Endothelial cell (in vitro differentiated cells): ENCODE data around the gene TMEM123. TPM values are rescaled to one million over a fixed set of nuclear protein-coding genes. Genes with fewer than 3 reads are reported as not detected.
"Not testable (repeated sequence)": the region's sequence is repeated elsewhere in the genome, so short reads cannot be mapped to it uniquely, and the experiment has no call there.

Source experiments
- DNase-seq: peaks from one replicate; pipeline ENCODE4 v3.0.0; 2021; ENCODE audit warnings: low spot score
- H3K27ac Mint-ChIP-seq: one replicate; pipeline ENCODE4 v1.8.0; 2021; ENCODE audit warnings: mixed read lengths, inconsistent platforms; ENCODE audit not compliant: unreplicated experiment
- H3K27me3 Mint-ChIP-seq: one replicate; pipeline ENCODE4 v1.8.0; 2021; ENCODE audit warnings: mild to moderate bottlenecking, moderate library complexity, mixed read lengths, inconsistent platforms; ENCODE audit not compliant: unreplicated experiment
- H3K36me3 Mint-ChIP-seq: one replicate; pipeline ENCODE4 v1.8.0; 2021; ENCODE audit warnings: mild to moderate bottlenecking, low read depth, mixed read lengths, inconsistent platforms; ENCODE audit not compliant: unreplicated experiment
- H3K4me1 Mint-ChIP-seq: one replicate; pipeline ENCODE4 v1.8.0; 2021; ENCODE audit warnings: mild to moderate bottlenecking, mixed read lengths, inconsistent platforms; ENCODE audit not compliant: unreplicated experiment
- H3K4me3 Mint-ChIP-seq: one replicate; pipeline ENCODE4 v1.8.0; 2021; ENCODE audit warnings: mild to moderate bottlenecking, mixed read lengths, inconsistent platforms; ENCODE audit not compliant: unreplicated experiment
- H3K9me3 Mint-ChIP-seq: one replicate; pipeline ENCODE4 v1.8.0; 2021; ENCODE audit warnings: mixed read lengths, inconsistent platforms; ENCODE audit not compliant: unreplicated experiment
- CTCF ChIP-seq: fragments of 200-600 bp; sonication (generic); IDR thresholded peaks from one replicate; pipeline ENCODE4 v1.5.0; 2021; ENCODE audit warnings: antibody characterized with exemption; ENCODE audit not compliant: unreplicated experiment
- total RNA-seq: library from RNA; stranded (reverse); fragmentation: NEBNext Ultra II Directional; extraction: Animal tissue kit (Norgen Biotek cat#: 25700); gene quantifications from one replicate; pipeline ENCODE4 v1.2.1, GENCODE V29; 2021; ENCODE audit not compliant: unreplicated experiment

Gene TMEM123
- total RNA-seq, 1 donor from 2014 or later, result 142 TPM

GRCh38 chr11:102438311-102439062 lies 14.1 kb downstream of the TMEM123 start:
- Mint-ChIP-seq H3K9me3 (no peaks in the 10 kb centered on the region), H3K36me3 (peaks cover 35% of the 10 kb centered on the region), H3K4me1 (peaks cover 15% of the 10 kb centered on the region), H3K27me3 (no peaks in the 10 kb centered on the region), H3K27ac (no peak overlapping the region), H3K4me3 (no peak overlapping the region)
- DNase-seq, result no peak
- no peak for TF ChIP-seq CTCF

- H3K4me1 Mint-ChIP-seq, result peaks cover 11% of the 10 kb centered on the region
- no peak for DNase-seq
- no peaks in the 10 kb centered on the region for H3K9me3 Mint-ChIP-seq
- no peak overlapping the region for H3K4me3 Mint-ChIP-seq
- TF ChIP-seq CTCF, result no peak
- H3K27ac Mint-ChIP-seq, result no peak overlapping the region
- H3K27me3 Mint-ChIP-seq, result no peaks in the 10 kb centered on the region
- H3K36me3 Mint-ChIP-seq, result peaks cover 43% of the 10 kb centered on the region
These were observed 14.8 kb downstream of the TMEM123 start for GRCh38 chr11:102437727-102438126.

GRCh38 chr11:102436976-102437375 lies 15.6 kb downstream of the TMEM123 start:
- DNase-seq, result no peak
- peaks cover 6% of the 10 kb centered on the region for H3K4me1 Mint-ChIP-seq
- no peak for TF ChIP-seq CTCF
- H3K27me3 Mint-ChIP-seq, result no peaks in the 10 kb centered on the region
- H3K27ac Mint-ChIP-seq, result peak overlapping the region; percentile 7
- H3K9me3 Mint-ChIP-seq, result peaks cover 4% of the 10 kb centered on the region
- H3K4me3 Mint-ChIP-seq, result no peak overlapping the region
- H3K36me3 Mint-ChIP-seq, result peaks cover 50% of the 10 kb centered on the region

- no peak overlapping the region for H3K27ac Mint-ChIP-seq
- no peak for TF ChIP-seq CTCF
- H3K27me3 Mint-ChIP-seq, result no peaks in the 10 kb centered on the region
- peaks cover 6% of the 10 kb centered on the region for H3K9me3 Mint-ChIP-seq
- peaks cover 55% of the 10 kb centered on the region for H3K36me3 Mint-ChIP-seq
- no peak for DNase-seq
- peaks cover 6% of the 10 kb centered on the region for H3K4me1 Mint-ChIP-seq
- H3K4me3 Mint-ChIP-seq, result no peak overlapping the region
These were observed 16.0 kb downstream of the TMEM123 start for GRCh38 chr11:102436561-102436960.

GRCh38 chr11:102435688-102436087 lies 16.9 kb downstream of the TMEM123 start:
- Mint-ChIP-seq H3K9me3 (peaks cover 6% of the 10 kb centered on the region), H3K27me3 (no peaks in the 10 kb centered on the region), H3K27ac (no peak overlapping the region), H3K4me3 (peak overlapping the region; percentile 43), H3K36me3 (peaks cover 51% of the 10 kb centered on the region), H3K4me1 (peaks cover 6% of the 10 kb centered on the region)
- TF ChIP-seq CTCF, result no peak
- DNase-seq, result no peak

GRCh38 chr11:102433571-102433970 lies 19.0 kb downstream of the TMEM123 start:
- not testable (repeated sequence) for H3K27me3 Mint-ChIP-seq, H3K9me3 Mint-ChIP-seq, H3K27ac Mint-ChIP-seq, DNase-seq, H3K4me1 Mint-ChIP-seq
- Mint-ChIP-seq H3K4me3 (peak overlapping the region; percentile 26), H3K36me3 (peaks cover 57% of the 10 kb centered on the region)

- not testable (repeated sequence) for H3K27me3 Mint-ChIP-seq, H3K9me3 Mint-ChIP-seq, H3K4me1 Mint-ChIP-seq, DNase-seq, H3K27ac Mint-ChIP-seq
- peaks cover 51% of the 10 kb centered on the region for H3K36me3 Mint-ChIP-seq
- H3K4me3 Mint-ChIP-seq, result peak overlapping the region; percentile 66
These were observed 20.0 kb downstream of the TMEM123 start for GRCh38 chr11:102432560-102432959.
